K562 (cell line): ENCODE data around the gene KRT4. TPM values are rescaled to one million over a fixed set of nuclear protein-coding genes. Genes with fewer than 3 reads are reported as not detected.

Source experiments
- ATAC-seq: fragments of 200-7000 bp; cut with Tn5 transposase; 3 replicates; pipeline ENCODE4 v1.9.1; 2020; ENCODE audit warnings: moderate library complexity
- BruUV-seq: library from RNA; stranded (reverse); fragments of 400-500 nt; replicated peaks from 2 replicates; lab custom pipeline; 2021; lab: Mats Ljungman, UMichigan
- CTCF ChIA-PET: fragments of 300-600 bp; formaldehyde crosslinking; extraction: SDS; loops from one replicate; lab custom pipeline; 2021; ENCODE audit warnings: low intra/inter-chr PET ratio; lab: Yijun Ruan, JAX
- POLR2A ChIA-PET: fragments of 300-600, 350-650 bp; sonication (Branson Sonifier 250); formaldehyde crosslinking; extraction: SDS; loops from one replicate; lab custom pipeline; 2021; ENCODE audit warnings: antibody characterized with exemption, inconsistent platforms; lab: Yijun Ruan, JAX
- DNase-seq, 4 experiments: peaks; one replicate each; pipeline versions ENCODE4 v3.0.0 to v3.0.0-alpha.2; 2011 to 2018; ENCODE audit warnings: low spot score in 3 of 4, mixed read lengths in 3 of 4; ENCODE audit errors: extremely low read depth in 1 of 4
- FAIRE-seq: peaks from 2 replicates; lab custom pipeline; 2011; peaks lifted over from hg19 to GRCh38; lab: Jason Lieb, UNC
- H2AFZ ChIP-seq: 2 replicates; pipeline ENCODE4 v1.6.0; 2011; ENCODE audit warnings: low read depth, low read length, control low read depth, inconsistent platforms
- H3K27ac ChIP-seq: fragments of 200-600 bp; 3 replicates; pipeline ENCODE4 v1.8.0; 2011; ENCODE audit warnings: low read depth, mild to moderate bottlenecking, control low read depth, inconsistent platforms, low read length, moderate library complexity, mixed read lengths; ENCODE audit errors: extremely low read depth
- H3K27me3 ChIP-seq, 2 experiments: fragments of 300-600 bp in 1 of 2; 2 replicates in 1 of 2; 3 replicates in 1 of 2; pipeline versions ENCODE4 v1.6.0 to v1.8.0; 2011; ENCODE audit warnings: inconsistent platforms in 2 of 2, low read length in 2 of 2, mild to moderate bottlenecking in 1 of 2, mixed read lengths in 1 of 2, moderate library complexity in 1 of 2; ENCODE audit not compliant: control insufficient read depth in 2 of 2, insufficient read depth in 2 of 2
- H3K36me3 ChIP-seq: fragments of 300-600 bp; 3 replicates; pipeline ENCODE4 v1.8.0; 2011; ENCODE audit warnings: mild to moderate bottlenecking, low read length, inconsistent platforms; ENCODE audit not compliant: control insufficient read depth, insufficient read depth
- H3K4me1 ChIP-seq, 2 experiments: fragments of 200-600 bp in 1 of 2; replicated peaks in 1 of 2; 2 replicates in 1 of 2; 3 replicates in 1 of 2; pipeline versions ENCODE4 v1.5.1 to v1.8.0; 2011; ENCODE audit warnings: inconsistent platforms in 2 of 2, low read length in 2 of 2, mild to moderate bottlenecking in 1 of 2, mixed read lengths in 1 of 2, moderate library complexity in 1 of 2; ENCODE audit not compliant: control insufficient read depth in 2 of 2, insufficient read depth in 2 of 2
- H3K4me2 ChIP-seq: 2 replicates; pipeline ENCODE4 v1.6.1; 2011; ENCODE audit warnings: low read length, control low read depth, inconsistent platforms, mixed read lengths; ENCODE audit not compliant: insufficient read depth
- H3K4me3 ChIP-seq: fragments of 200-600 bp; sonication (generic), shearing (Covaris generic); 2 replicates; pipeline ENCODE4 v1.5.1; 2016; ENCODE audit warnings: control low read depth, inconsistent platforms
- H3K79me2 ChIP-seq: fragments of 200-600 bp; 3 replicates; pipeline ENCODE4 v1.8.0; 2011; ENCODE audit warnings: low read length, inconsistent platforms; ENCODE audit not compliant: control insufficient read depth, insufficient read depth
- H3K9ac ChIP-seq, 2 experiments: 2 replicates each; pipeline versions ENCODE4 v1.6.0 to v1.6.1; 2011; ENCODE audit warnings: low read depth in 2 of 2, low read length in 2 of 2, control low read depth in 1 of 2, inconsistent platforms in 1 of 2, mild to moderate bottlenecking in 1 of 2, mixed read lengths in 1 of 2; ENCODE audit not compliant: insufficient read depth in 1 of 2
- H3K9me1 ChIP-seq: one replicate; pipeline ENCODE4 v1.6.0; 2011; ENCODE audit warnings: inconsistent platforms, mild to moderate bottlenecking, low read length, moderate library complexity; ENCODE audit not compliant: control insufficient read depth, insufficient read depth
- H3K9me3 ChIP-seq: replicated peaks from 2 replicates; pipeline ENCODE4 v1.5.1; 2011; ENCODE audit warnings: low read depth, low read length, inconsistent platforms; ENCODE audit not compliant: control insufficient read depth, insufficient read depth
- H4K20me1 ChIP-seq: replicated peaks from 2 replicates; pipeline ENCODE4 v1.6.1; 2011; ENCODE audit warnings: low read length, inconsistent platforms, mixed read lengths; ENCODE audit not compliant: control insufficient read depth, insufficient read depth
- CTCF ChIP-seq, 3 experiments: IDR thresholded peaks in 2 of 3; conservative IDR thresholded peaks in 1 of 3; 2 replicates each; pipeline ENCODE4 v1.5.1; 2011 to 2012; ENCODE audit warnings: low read length in 3 of 3, mild to moderate bottlenecking in 3 of 3, control low read depth in 2 of 3, improper control_type of control experiment in 1 of 3, inconsistent platforms in 1 of 3, low read depth in 1 of 3, mixed read lengths in 1 of 3, moderate library complexity in 1 of 3; ENCODE audit not compliant: insufficient read depth in 2 of 3
- FOXK1 ChIP-seq: sonication (generic); formaldehyde crosslinking; IDR thresholded peaks from 2 replicates; pipeline ENCODE4 v1.8.0; 2022; ENCODE audit warnings: missing genetic modification reagents, mild to moderate bottlenecking, borderline replicate concordance
- RAD21 ChIP-seq, 2 experiments: fragments of 250-450 bp in 1 of 2; fragments of 450-650 bp in 1 of 2; sonication (Bioruptor Pico) in 1 of 2; formaldehyde crosslinking in 1 of 2; IDR thresholded peaks in 1 of 2; conservative IDR thresholded peaks in 1 of 2; 2 replicates each; pipeline versions ENCODE4 v1.4.0 to v1.8.0; 2020 to 2022; ENCODE audit warnings: mild to moderate bottlenecking in 2 of 2, moderate library complexity in 1 of 2
- TFAM ChIP-seq: fragments of 250-450 bp; sonication (Bioruptor Pico); conservative IDR thresholded peaks from 2 replicates; pipeline ENCODE4 v1.5.0; 2021; ENCODE audit warnings: mild to moderate bottlenecking, moderate library complexity
- ZNF592 ChIP-seq: fragments of 450-650 bp; IDR thresholded peaks from 2 replicates; pipeline ENCODE4 v1.6.1; 2017; ENCODE audit warnings: antibody characterized with exemption, mild to moderate bottlenecking
- WGBS: fragments of 100-300 bp; shearing (Covaris generic); methylation state at CpG from one replicate; pipeline ENCODE4 v1.1.6; 2016; ENCODE audit warnings: low coverage, mixed read lengths; ENCODE audit not compliant: insufficient coverage; ENCODE audit errors: missing lambda C conversion rate; 5-methylcytosine and 5-hydroxymethylcytosine counted together
- in situ Hi-C: fragments of 300-500 bp; cut with MboI; formaldehyde crosslinking; loops from 4 replicates; pipeline ENCODE4 v1.15.0; 2018; ENCODE audit warnings: inconsistent platforms, mixed read lengths
- intact Hi-C: fragments of 100-400 bp; cut with micrococcal nuclease; formaldehyde crosslinking; loops from 2 replicates; pipeline ENCODE4 v1.14.2; 2022
- polyA plus RNA-seq, 8 experiments: library from polyadenylated mRNA; depleted of rRNA in 4 of 8; stranded (reverse) in 5 of 8; unstranded in 3 of 8; fragments of >200 nt; fragmentation: Nextera tagmentation in 2 of 8; fragmentation: Illumina TruSeq in 1 of 8; extraction: Ambion mirVana in 2 of 8; extraction: Trizol in 1 of 8; gene quantifications; 2 replicates each; pipeline versions ENCODE4 v1.2.1 to v1.2.3, GENCODE V29; 2011 to 2014; ENCODE audit warnings: inconsistent platforms in 1 of 8, missing spikeins in 1 of 8
- total RNA-seq, 7 experiments: library from RNA; depleted of rRNA in 6 of 7; stranded (reverse); fragments of >200 nt in 6 of 7; fragmentation: Illumina TruSeq in 2 of 7; extraction: Trizol in 2 of 7; gene quantifications; 2 replicates each; pipeline versions ENCODE4 v1.2.1 to v1.2.3, GENCODE V29; 2011 to 2021; ENCODE audit warnings: low replicate concordance in 1 of 7
- TF ChIP-seq, protein P1 (sequence below): fragments of 450-650 bp; IDR thresholded peaks from one replicate; pipeline ENCODE4 v1.6.1; 2018; ENCODE audit warnings: mild to moderate bottlenecking, moderate library complexity; ENCODE audit not compliant: partially characterized antibody
- TF ChIP-seq, protein P2 (sequence below): fragments of 450-650 bp; IDR thresholded peaks from 2 replicates; pipeline ENCODE4 v1.6.1; 2016; ENCODE audit warnings: low read depth, mild to moderate bottlenecking, moderate library complexity

KRT4 gene
- total and polyA plus RNA-seq, 9 of the 15 experiments (the other 6 are each of a cell fraction or from before 2014, with no cell fraction given) = not detected

- intact Hi-C loops = no loop called here
- no peaks in the 10 kb centered on the region for H3K36me3 ChIP-seq
- H3K4me3 ChIP-seq = no peak overlapping the region
- no peaks in the 10 kb centered on the region for H3K79me2 ChIP-seq
- peak in 1 of 4 experiments; percentile 8 for DNase-seq
- H3K9ac ChIP-seq = no peak overlapping the region
- TF ChIP-seq ZNF592 (no peak), FOXK1 (no peak), CTCF (IDR thresholded peaks at IDR 0.05 in 2 of 3, conservative IDR thresholded peaks at IDR 0.05 in 1 of 3; ENCODE audit: insufficient read depth in 2 of 3, low read depth in 1 of 3, low read length in 3 of 3) (peak in 2 of 3 experiments; percentile 15 to 26; a peak in 3 of 6 replicates), RAD21 (CRISPR knock-in tag; conservative IDR thresholded peaks at IDR 0.05 in 1 of 2, IDR thresholded peaks at IDR 0.05 in 1 of 2) (peak in 1 of 2 experiments; percentile 16; a peak in 1 of 4 replicates), TFAM (CRISPR knock-in tag) (no peak)
- TF ChIP-seq, protein P1, sequence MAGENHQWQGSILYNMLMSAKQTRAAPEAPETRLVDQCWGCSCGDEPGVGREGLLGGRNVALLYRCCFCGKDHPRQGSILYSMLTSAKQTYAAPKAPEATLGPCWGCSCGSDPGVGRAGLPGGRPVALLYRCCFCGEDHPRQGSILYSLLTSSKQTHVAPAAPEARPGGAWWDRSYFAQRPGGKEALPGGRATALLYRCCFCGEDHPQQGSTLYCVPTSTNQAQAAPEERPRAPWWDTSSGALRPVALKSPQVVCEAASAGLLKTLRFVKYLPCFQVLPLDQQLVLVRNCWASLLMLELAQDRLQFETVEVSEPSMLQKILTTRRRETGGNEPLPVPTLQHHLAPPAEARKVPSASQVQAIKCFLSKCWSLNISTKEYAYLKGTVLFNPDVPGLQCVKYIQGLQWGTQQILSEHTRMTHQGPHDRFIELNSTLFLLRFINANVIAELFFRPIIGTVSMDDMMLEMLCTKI = no peak
- TF ChIP-seq, protein P2, sequence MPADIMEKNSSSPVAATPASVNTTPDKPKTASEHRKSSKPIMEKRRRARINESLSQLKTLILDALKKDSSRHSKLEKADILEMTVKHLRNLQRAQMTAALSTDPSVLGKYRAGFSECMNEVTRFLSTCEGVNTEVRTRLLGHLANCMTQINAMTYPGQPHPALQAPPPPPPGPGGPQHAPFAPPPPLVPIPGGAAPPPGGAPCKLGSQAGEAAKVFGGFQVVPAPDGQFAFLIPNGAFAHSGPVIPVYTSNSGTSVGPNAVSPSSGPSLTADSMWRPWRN = no peak
- TF ChIP-seq, all 486 proteins: peak for 2
- Histone ChIP-seq H3K4me1 (no peaks in the 10 kb centered on the region), H3K27ac (no peak overlapping the region), H3K4me2 (no peak overlapping the region), H2AFZ (no peak overlapping the region), H3K9me1 (no peaks in the 10 kb centered on the region), H3K27me3 (no peaks in the 10 kb centered on the region; a peak in 1 of 5 replicates), H3K9me3 (peaks cover 3% of the 10 kb centered on the region), H4K20me1 (no peaks in the 10 kb centered on the region)
- no TSS peak for BruUV-seq
- ATAC-seq (no peak), FAIRE-seq (no peak)
- in situ Hi-C loops = no loop called here
- CTCF ChIA-PET = no interaction called here
- WGBS = 0% methylated on average over 2 of the region's 2 CpGs
- POLR2A ChIA-PET = interaction anchor here (0.7 kb wide), 1 partner anchor 14 kb away, joined by 3 read pairs; no protein-coding TSS in a partner anchor
Measured at GRCh38 chr12:52759695-52760094, 54.2 kb downstream of the KRT4 start.
